D341Med (cell line): ENCODE data around the gene STRN4.
"Not testable (repeated sequence)": the region's sequence is repeated elsewhere in the genome, so short reads cannot be mapped to it uniquely, and the experiment has no call there.

Source experiments
- DNase-seq: peaks from one replicate; pipeline ENCODE4 v3.0.0; 2012; ENCODE audit warnings: low spot score

Gene STRN4

DNA sequence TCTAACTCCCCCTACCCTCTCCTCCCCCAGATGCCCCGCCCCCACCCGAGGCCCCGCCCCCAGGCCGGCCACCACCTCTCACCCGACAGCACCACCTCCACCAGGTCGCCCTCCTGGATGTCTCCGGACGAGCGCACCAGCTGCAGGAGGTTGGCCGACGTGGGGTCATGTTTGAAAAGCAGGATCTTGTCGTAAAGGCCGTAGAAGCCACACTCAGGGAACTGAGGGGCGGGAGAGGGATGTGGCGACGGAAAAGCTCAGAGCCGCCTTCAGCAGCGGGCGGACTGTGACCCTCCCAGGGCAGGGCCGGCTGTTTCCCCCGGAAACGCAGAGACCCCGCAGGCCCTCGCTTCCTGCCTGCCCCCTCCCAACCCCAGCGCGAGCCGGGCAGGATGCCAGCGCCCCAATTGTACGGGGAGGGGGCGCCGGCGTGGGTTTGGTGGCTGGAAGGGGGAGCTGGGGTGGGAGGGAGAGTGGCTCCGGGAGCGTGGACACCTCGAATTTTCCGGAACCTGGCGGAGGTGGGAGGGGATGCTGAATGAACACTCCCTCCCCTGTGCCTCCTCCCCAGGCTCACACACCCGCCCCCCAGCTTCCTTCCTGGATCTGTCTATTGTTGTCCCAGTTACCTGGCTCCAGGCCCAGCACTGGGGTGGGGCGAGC lies 32.3 kb downstream of the STRN4 start:
- no peak for DNase-seq

DNA sequence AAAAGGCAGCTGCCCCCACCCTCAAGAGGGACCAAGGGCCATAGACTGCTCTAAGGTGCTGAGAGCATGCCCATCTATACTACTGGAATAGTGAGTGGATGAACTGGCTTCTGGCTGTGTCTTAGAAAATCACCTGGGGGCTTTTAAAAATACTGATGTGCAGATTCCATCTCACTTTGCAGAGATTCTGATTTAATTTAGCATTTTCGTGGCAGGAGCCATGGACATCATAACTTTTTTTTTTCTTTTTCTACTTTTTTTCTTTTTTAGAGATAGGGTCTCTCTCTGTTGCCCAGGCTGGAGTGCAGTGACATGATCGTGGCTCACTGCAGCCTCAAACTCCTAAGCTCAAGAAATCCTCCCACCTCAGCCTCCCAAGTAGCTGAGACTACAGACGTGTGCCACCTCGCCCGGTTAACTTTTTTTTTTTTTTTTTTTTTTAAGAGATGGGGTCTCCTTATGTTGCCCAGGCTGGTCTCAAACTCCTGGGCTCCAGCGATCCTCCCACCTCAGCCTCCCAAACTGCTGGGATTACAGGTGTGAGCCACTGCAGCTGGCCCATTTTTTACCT lies 33.4 kb downstream of the STRN4 start:
- not testable (repeated sequence) for DNase-seq

DNA sequence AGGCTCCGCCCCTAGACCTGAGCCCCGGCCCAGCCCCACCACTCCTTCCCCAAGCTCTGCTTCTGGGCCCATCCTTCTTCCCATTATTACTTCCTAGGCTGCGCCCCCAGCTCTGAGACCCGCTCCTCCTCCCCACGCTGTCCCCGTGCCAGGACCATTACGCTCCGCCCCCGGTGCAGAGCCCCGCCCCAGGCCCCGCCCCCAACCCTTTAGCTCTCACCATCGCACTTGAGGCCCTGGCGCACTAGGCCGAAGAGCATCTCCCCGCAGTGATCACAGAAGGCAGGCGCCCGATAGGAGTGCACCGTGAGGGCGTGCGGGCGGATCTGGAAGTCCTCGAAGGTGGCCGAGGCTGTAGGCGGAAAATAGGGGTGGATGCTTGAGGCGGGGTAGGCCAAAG lies 35.6 kb downstream of the STRN4 start:
- DNase-seq: no peak

GRCh38 chr19:46704379-46705076 lies 41.7 kb downstream of the STRN4 start:
- DNase-seq: peak; percentile 88

- DNase-seq: no peak
Measured at GRCh38 chr19:46700704-46701103, 45.5 kb downstream of the STRN4 start.

DNA sequence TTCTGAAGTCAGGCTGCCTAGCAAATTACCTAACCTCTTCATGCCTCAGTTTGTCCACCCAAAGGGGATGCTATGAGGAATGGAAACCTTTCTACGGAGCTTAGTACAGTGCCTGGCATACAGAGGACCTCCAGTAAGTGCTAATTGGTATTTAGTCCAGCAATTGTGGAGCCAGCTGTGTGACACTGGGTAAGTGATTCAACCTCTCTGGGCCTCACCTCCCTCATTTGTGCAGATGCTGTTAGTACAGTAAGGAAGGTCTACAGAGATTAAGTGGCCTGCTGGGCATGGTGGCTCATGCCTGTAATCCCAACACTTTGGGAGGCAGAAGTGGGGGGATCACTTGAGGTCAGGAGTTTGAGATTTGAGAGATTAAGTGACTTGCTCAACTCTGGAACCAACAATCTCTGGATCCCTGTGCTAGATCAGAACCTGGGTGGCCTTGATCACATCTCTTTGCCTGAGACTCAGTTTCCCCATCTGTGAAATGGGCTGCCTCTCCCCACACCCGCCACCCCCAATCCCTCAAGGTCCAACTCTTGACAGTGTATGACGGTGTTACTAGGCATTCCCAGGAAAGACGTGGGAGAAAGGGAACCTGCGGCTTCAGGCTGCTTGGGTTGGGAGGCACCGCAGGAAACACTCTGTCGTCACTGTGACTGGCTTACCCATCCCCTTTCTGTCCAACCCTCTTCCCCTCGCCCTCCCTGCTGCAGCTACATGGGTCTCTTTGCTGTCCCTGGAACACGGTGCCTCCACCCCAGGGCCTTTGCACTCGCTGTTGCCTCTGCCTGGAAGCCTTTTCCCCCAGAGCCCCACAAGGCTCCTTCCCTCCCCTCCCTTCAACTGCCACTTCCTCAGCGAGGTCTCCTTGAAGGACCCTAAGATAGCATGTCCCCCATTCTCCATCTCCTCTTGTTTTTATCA lies 47.6 kb downstream of the STRN4 start:
- DNase-seq: no peak

GRCh38 chr19:46697204-46697960 lies 48.9 kb downstream of the STRN4 start:
- DNase-seq: peak; percentile 53

DNA sequence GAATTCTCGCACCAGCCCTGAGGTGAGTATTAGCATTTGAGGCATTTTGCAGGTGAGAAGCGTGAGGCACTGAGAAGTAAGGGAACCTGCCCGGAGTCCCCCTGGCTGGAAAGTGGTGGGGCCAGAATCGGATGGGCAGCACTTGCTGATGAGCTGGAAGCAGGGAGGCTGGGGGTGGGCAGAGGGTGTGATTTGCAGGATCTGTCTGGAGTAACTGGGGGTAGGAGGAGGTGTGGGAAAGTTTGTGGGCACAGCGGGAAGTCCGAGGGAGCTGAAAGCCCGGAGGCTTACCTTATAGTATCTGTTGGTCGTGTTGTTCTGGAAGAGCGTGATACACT lies 49.4 kb downstream of the STRN4 start:
- peak; percentile 12 for DNase-seq

DNA sequence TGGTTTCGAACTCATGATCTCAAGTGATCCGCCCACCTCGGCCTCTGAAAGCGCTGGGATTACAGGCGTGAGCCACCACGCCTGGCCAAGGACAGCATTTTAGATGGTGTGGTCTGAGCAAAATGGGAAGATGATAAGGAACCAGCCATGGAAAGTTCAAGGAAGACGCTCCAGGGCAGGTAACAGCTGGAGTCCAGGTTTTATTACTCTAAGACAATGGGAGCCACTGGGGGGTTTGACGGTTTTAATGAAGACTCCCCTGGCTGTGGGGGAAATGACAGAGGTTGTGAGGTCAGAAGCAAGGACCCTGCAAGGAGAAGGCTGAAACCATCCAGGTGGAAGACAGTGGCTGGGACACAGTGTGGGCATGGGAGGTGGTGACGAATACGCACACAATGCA lies 50.2 kb downstream of the STRN4 start:
- DNase-seq: no peak

DNA sequence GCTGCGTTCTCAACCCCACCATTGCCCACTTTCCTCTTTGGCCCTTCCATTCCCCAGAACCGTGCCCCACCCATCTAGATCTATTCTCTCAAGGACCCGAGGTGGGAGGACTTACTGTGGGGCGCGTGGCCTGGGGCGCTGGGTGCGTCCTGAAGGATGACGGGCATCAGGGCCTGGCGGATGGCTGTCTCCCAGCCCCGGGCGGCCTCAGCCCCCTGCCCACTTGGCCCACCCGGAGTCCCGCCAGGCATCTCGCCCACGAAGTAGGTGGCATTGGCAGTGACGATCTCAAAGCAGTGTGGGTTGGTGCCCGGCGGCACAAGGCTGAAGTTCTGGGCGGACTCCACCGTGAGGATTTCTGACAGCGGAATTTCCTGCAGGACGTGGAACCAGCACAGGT lies 52.5 kb downstream of the STRN4 start:
- no peak for DNase-seq

DNA sequence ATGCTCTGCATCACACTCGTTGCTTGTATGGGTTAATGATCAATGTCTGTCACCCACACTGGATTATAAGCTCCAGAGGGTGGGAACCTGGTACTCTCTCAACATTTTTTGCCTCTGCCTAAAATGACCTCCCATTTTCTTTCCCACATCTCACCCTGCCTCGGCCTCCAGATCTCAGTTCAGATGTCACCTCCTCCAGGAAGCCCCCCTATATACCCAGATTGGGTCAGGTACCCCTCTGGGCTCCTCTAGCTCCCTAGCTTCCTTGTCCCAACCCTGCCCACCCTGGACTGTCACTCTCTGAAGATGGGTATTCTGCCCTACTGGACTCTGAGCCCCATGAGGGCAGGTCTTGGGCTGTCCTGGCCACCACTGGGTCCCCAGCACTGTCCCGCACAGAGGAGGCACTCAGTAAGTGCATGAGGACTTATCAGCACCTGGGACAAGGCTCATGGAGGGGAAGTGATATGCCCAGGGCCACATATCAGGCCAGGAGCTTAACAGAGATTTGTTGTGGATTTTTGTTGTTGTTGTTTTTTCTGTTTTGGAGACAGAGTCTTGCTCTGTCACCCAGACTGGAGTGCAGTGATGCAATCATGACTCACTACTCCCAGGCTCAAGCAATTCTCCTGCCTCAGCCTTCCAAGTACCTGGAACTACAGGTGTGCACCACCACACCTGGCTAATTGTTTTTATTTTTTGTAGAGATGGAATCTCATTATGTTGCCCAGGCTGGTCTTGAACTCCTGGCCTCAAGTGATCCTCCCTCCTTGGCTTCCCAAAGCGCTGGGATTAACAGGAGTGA lies 53.1 kb downstream of the STRN4 start:
- DNase-seq: no peak

- no peak for DNase-seq
Measured at GRCh38 chr19:46691948-46692347, 54.3 kb downstream of the STRN4 start.

DNA sequence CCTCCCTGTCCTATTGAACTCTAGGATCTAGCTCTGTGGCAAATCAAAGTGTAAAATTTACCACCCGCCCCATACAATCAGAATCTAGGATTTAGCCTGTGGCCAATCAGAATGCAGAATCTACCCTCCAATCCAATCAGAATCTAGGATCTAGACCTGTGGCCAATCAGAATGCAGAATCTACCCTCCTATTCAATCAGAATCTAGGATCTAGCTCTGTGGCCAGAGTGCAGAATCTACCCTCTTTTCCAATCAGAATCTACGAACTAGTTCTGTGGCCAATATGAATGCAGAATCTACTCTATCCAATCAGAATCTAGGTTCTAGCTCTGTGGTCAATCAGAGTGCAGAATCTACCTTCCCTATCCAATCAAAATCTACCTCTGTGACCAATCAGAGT lies 55.1 kb downstream of the STRN4 start:
- no peak for DNase-seq

DNA sequence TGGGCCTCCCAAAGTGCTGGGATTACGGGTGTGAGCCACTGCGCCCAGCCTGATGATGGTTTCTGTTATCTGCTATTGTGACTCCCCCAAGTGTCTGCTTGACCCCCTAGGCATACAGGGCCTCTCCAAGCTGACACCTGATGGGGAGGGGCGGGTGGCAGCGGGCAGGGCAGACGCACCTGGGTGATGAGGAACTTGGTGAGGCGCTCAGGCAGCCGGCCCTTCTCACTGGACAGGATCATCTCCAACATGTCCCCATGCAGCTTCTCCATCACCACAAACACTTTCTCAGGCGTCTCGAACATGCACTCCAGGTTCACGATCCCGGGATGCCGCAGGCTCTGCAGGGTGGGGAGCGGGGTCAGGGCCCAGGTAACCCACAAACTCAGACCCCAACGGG lies 56.9 kb downstream of the STRN4 start:
- no peak for DNase-seq

DNA sequence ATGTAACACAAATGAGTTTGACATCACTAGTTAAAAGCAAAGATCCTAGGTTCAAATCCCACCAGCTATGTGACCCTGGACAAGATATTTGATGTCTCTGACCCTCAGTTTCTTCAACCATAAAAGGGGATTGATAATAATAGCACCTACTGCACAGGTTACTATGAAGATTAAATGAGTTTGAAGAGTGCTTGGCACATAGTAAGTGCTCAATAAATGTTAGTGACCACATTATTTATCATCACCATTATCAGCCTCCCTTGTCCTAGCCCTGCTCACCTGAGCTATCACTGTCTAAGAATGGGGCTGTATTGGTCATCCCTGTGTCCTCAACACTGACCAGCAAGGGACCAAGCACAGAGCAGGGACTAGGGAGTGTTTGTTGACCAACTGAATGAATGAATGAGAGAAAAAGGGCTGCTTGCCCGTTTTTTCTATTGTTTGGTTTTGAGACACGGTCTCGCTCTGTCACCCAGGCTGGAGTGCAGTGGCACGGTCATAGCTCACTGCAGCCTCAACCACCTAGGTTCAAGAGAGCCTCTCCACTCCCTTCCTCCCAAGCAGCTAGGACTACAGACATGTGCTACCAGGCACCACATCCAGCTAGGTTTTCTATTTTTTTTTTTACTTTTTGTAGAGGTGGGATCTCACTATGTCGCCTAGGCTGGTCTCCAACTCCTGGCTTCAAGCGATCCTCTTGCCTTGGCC lies 58.7 kb downstream of the STRN4 start:
- DNase-seq: no peak

- no peak for DNase-seq
Measured at GRCh38 chr19:46685189-46685588, 61.1 kb downstream of the STRN4 start.

- DNase-seq: peak; percentile 61
Measured at GRCh38 chr19:46678110-46678732, 68.0 kb downstream of the STRN4 start.

DNA sequence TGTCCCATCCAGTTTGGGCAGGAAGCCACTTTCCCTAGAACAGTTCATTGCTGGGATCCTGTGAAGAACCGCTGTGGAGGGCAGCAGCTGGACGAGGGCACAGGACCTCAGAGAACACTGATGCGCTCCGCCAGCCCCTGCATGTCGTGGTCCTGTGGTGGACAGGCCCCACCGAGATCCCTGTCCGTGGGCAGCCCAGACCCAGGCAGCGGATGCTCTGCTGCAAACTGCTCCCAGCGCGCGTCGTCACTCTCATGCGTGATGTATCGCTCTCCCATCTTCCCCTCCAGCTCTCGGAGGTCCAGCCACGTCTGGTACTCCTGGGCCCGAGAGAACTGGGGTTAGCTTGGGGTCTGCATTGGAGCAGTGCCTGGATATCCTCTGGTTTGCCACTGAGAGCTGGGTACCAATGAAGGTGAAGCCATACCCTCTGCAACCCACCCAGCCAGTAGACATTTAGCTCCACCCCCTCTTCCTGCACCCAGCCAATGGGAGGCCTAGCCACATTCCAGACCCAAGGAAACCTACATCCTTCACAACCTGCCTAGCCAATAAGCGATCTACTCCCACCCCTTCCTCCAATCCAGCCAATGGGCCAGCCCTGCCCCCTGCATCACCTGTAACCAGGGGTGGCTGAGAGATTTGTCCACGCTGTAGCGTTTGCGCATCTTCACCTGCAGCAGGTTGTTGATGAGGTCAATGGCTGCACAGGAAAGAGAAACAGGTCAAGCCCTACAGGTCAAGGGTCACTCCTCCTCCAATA lies 71.7 kb downstream of the STRN4 start:
- peak; percentile 59 for DNase-seq

- DNase-seq: no peak
Measured at GRCh38 chr19:46670813-46671212, 75.4 kb downstream of the STRN4 start.
